Measurements from ENCODE around the gene FES.

DNA sequence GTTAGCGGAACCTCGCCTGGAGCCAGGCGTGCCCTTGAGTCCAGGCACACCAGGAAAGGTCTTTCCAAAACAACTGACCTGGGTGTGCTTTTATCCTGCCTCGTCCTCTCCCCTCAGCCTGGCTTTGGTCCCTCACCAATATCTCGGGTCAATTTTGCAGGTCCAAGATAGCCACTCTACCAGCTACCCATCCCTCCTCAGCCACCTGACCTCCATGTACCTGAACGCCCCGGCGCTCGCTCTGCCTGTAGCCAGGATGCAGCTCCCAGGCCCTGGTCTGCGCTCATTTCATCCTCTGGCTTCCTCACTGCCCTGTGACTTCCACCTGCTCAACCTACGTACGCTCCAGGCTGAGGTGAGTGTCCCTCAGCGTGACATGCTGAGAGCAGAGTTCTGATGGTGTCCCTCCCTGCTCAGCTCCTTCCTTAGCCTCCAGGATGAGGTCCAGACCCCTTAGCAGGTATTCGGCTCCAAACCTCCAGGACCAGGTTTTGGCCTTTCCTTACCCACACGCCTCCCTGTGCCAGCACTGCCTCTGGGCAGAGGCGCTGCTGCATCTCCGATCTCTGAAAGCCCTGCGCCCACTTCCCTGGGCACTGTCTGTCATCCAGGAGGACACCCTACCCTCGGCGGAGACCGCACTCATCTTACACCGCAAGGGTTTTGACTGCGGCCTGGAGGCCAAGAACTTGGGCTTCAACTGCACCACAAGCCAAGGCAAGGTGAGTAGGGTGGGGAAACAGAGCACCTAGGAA lies 33.9 kb downstream of the FES start:
- no peak for TF ChIP-seq POLR2A (IDR thresholded peaks at IDR 0.05)
- TF ChIP-seq, protein P1, sequence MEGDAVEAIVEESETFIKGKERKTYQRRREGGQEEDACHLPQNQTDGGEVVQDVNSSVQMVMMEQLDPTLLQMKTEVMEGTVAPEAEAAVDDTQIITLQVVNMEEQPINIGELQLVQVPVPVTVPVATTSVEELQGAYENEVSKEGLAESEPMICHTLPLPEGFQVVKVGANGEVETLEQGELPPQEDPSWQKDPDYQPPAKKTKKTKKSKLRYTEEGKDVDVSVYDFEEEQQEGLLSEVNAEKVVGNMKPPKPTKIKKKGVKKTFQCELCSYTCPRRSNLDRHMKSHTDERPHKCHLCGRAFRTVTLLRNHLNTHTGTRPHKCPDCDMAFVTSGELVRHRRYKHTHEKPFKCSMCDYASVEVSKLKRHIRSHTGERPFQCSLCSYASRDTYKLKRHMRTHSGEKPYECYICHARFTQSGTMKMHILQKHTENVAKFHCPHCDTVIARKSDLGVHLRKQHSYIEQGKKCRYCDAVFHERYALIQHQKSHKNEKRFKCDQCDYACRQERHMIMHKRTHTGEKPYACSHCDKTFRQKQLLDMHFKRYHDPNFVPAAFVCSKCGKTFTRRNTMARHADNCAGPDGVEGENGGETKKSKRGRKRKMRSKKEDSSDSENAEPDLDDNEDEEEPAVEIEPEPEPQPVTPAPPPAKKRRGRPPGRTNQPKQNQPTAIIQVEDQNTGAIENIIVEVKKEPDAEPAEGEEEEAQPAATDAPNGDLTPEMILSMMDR (IDR thresholded peaks at IDR 0.05): no peak
